Retinal pigment epithelial cell (primary cell): Measurements from ENCODE around the gene IFI27.

Experiments
- DNase-seq: peaks from one replicate; pipeline ENCODE4 v3.0.0-alpha.2; 2010; ENCODE audit warnings: low read depth
- H3K4me3 ChIP-seq: 2 replicates; pipeline ENCODE4 v1.5.1; 2011; ENCODE audit warnings: mild to moderate bottlenecking, low read length, control low read depth, moderate library complexity
- CTCF ChIP-seq: conservative IDR thresholded peaks from 2 replicates; pipeline ENCODE4 v1.5.1; 2011; ENCODE audit warnings: low read depth, low read length, control low read depth, inconsistent platforms

The IFI27 gene

DNA sequence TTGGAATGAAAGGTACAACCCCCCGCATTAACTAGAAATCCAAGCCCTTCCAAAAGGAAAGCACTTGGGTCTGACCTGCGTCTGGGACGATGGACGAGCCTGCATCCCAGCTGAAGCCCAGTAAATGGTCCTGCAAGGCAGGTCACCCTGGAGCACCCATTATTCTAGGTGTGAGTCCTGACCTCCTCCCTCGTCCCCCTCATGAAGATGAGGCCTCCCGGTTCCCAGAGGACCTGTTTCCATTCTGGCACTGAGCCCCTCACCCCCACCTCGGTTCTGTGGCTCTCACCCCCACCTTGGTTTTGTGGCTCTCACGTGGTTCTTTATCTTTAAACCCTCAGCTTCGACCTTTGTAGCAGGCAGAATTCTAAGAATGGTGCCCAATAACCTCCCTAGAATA lies 7.3 kb downstream of the IFI27 start:
- no peak overlapping the region for H3K4me3 ChIP-seq
- no peak for TF ChIP-seq CTCF
- no peak for DNase-seq

GRCh38 chr14:94119071-94119470 lies 8.5 kb downstream of the IFI27 start:
- H3K4me3 ChIP-seq, result no peak overlapping the region
- no peak for TF ChIP-seq CTCF
- no peak for DNase-seq

DNA sequence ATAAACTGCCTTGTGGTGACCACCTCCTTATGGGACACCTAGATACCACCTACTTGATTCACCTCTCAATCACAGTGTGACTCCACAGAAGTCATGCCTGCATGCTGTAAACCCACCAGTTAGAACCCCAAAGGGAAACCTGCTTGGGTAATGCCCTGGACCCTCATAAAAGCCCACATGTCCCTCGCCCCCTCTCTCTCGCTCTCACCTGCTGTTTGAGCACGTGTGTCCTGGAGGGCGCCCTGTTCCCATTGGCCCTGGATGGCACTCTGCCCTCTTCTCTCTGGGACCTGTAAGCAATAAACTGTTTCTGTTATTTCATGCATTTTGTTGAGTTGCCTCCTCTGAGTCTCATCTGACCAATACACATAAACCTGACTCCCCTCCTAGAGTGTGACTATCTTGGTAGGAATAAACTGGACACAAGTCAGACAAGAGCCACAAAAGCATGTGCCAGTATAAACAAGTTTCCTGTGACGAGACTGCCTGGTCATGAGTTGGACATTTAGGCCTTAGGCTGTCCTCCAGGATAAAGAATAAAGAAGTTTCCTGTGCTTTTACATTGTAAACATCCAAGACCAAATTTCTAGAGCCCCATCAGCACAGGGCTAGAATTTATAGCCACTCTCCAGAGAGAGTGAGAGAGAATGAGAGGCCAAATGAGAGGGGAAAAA lies 10.3 kb downstream of the IFI27 start:
- no peak for TF ChIP-seq CTCF
- H3K4me3 ChIP-seq, result no peak overlapping the region
- no peak for DNase-seq

DNA sequence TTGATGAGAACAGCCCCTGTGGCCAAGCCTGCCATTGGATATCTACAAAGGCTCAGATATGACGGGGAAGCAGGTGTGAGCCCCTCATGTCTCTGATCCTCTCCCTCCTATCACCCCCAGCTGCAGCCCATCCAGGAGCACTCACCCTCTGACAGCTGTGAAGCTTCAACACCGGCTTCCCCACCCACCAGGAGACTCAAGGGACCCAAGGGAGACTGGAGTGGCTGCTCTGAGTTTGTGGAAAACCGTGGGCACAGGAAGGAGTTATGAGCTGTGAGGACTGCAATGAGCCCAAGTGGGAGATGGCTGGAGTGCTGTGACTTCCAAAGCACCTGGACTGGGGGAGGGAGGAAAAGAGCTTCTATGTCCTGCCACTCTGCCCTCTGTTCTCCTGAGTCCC lies 10.9 kb downstream of the IFI27 start:
- no peak for TF ChIP-seq CTCF
- no peak overlapping the region for H3K4me3 ChIP-seq
- DNase-seq, result no peak

- no peak overlapping the region for H3K4me3 ChIP-seq
- DNase-seq, result no peak
- no peak for TF ChIP-seq CTCF
Observed at GRCh38 chr14:94122438-94122837, 11.9 kb downstream of the IFI27 start.

DNA sequence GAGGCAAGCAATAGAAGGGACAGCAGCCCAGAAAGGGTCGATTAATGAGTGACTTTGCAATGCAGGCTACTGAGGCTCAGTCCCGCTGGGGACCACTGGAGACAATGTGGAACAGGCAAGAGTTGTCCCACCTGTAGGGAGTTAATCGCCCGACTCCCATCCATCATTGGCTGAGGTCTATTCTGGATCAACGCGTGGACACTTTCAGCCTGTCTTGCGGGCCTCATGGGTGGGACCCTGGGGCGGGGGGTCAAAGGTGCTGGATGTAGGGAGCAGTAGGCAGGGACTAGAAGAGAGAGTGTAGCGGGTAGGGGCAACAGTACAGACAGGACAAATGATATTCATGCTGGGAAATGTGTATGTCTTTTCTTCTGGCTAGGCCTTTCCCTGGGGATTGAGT lies 12.8 kb downstream of the IFI27 start:
- no peak overlapping the region for H3K4me3 ChIP-seq
- TF ChIP-seq CTCF, result no peak
- DNase-seq, result no peak

DNA sequence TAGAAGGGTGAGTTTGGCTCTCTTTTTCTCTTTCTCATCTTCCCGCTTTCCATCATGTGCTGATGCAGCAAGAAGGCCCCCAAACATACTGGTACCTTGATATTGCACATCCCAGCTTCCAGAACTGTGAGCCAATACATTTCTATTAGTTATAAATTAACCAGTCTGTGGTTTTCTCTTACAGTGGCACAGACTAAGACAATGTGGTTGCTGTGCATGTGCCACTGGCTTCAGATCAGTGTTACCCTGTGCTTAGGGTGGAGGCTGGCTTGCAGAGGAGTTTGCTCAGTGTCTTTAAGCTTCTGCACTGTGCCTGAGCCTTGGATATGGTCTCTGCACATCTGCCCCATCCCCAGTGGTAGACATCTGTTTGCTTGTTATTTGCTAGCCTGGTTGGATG lies 13.3 kb downstream of the IFI27 start:
- H3K4me3 ChIP-seq, result no peak overlapping the region
- DNase-seq, result no peak
- no peak for TF ChIP-seq CTCF
